Measurements from ENCODE around the gene ALKBH4.
"Not testable (repeated sequence)": the region's sequence is repeated elsewhere in the genome, so short reads cannot be mapped to it uniquely, and the experiment has no call there.

DNA sequence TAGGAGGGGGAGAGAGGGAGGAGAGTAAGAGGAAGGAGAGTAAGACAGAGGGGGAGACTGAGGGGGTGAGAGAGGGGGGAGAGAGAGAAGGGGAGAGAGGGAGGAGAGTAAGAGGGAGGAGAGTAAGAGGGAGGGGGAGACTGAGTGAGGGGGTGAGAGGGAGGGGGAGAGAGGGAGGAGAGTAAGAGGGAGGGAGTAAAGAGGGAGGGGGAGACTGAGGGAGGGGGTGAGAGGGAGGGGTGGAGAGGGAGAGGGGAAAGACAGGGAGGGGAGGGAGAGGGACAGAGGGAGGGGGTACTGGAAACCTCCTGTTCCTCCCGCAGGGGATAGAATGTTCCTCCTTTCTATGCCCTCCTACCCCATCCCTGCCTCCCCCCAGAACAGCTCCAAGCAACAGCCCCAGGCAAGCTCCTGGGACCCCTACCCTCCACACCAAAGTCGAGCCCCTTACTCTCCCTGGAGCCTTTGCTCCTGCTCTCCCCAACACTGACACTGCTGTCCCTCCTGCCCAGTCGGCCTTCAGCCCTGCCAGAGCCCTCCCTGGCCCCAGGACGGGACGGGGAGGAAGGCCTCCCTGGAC, 48.1 kb upstream of the ALKBH4 start:
- TF ChIP-seq, protein P1, sequence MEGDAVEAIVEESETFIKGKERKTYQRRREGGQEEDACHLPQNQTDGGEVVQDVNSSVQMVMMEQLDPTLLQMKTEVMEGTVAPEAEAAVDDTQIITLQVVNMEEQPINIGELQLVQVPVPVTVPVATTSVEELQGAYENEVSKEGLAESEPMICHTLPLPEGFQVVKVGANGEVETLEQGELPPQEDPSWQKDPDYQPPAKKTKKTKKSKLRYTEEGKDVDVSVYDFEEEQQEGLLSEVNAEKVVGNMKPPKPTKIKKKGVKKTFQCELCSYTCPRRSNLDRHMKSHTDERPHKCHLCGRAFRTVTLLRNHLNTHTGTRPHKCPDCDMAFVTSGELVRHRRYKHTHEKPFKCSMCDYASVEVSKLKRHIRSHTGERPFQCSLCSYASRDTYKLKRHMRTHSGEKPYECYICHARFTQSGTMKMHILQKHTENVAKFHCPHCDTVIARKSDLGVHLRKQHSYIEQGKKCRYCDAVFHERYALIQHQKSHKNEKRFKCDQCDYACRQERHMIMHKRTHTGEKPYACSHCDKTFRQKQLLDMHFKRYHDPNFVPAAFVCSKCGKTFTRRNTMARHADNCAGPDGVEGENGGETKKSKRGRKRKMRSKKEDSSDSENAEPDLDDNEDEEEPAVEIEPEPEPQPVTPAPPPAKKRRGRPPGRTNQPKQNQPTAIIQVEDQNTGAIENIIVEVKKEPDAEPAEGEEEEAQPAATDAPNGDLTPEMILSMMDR (IDR thresholded peaks at IDR 0.05) = not testable (repeated sequence)
- not testable (repeated sequence) for TF ChIP-seq POLR2A (IDR thresholded peaks at IDR 0.05)

All from suprapubic skin (tissue), 3 donors.